Skeletal muscle tissue (tissue), 4 donors: ENCODE measurements around the gene INPP4A. TPM values are rescaled to one million over a fixed set of nuclear protein-coding genes. Genes with fewer than 3 reads are reported as not detected.

ENCODE experiments used
- H3K27ac ChIP-seq: one replicate; pipeline ENCODE4 v1.7.0; 2013; ENCODE audit warnings: mild to moderate bottlenecking, low read depth, low read length, inconsistent platforms
- H3K27me3 ChIP-seq, 3 donors: one replicate each; pipeline ENCODE4 v1.7.0; 2013; ENCODE audit warnings: low read length in 3 of 3; ENCODE audit not compliant: control insufficient read depth in 3 of 3, insufficient read depth in 3 of 3
- H3K36me3 ChIP-seq, 3 donors: one replicate each; pipeline ENCODE4 v1.7.0; 2013; ENCODE audit warnings: low read length in 3 of 3; ENCODE audit not compliant: control insufficient read depth in 3 of 3, insufficient read depth in 3 of 3
- H3K4me1 ChIP-seq, 3 donors: one replicate each; pipeline ENCODE4 v1.7.0; 2013; ENCODE audit warnings: low read length in 3 of 3, mild to moderate bottlenecking in 3 of 3; ENCODE audit not compliant: control insufficient read depth in 3 of 3, insufficient read depth in 3 of 3
- H3K4me3 ChIP-seq, 3 donors: one replicate each; pipeline ENCODE4 v1.7.0; 2013; ENCODE audit warnings: low read length in 3 of 3
- H3K9ac ChIP-seq, 3 donors: one replicate each; pipeline ENCODE4 v1.7.0; 2013; ENCODE audit warnings: low read length in 3 of 3, mild to moderate bottlenecking in 3 of 3, moderate library complexity in 2 of 3, low read depth in 1 of 3
- H3K9me3 ChIP-seq, 3 donors: one replicate each; pipeline ENCODE4 v1.7.0; 2013; ENCODE audit warnings: low read length in 3 of 3; ENCODE audit not compliant: control insufficient read depth in 3 of 3
- total RNA-seq: library from RNA; depleted of rRNA; stranded (reverse); fragments of >200 nt; gene quantifications from one replicate; pipeline ENCODE4 v1.2.3, GENCODE V29; 2014
- donor health status: Osteomylitis.

Gene INPP4A
- total RNA-seq, 1 donor from 2014 or later = 12.5 TPM

GRCh38 chr2:98545591-98545990 is 100.9 kb downstream of the INPP4A start:
- Histone ChIP-seq H3K9ac (no peak overlapping the region), H3K27me3 (no peaks in the 10 kb centered on the region), H3K4me3 (no peak overlapping the region), H3K36me3 (peaks cover 46 to 51% (median 47%) of the 10 kb centered on the region in 3 donors), H3K27ac (no peak overlapping the region), H3K9me3 (no peaks in the 10 kb centered on the region), H3K4me1 (no peaks in the 10 kb centered on the region)

GRCh38 chr2:98546186-98546585 is 101.5 kb downstream of the INPP4A start:
- Histone ChIP-seq H3K4me1 (no peaks in the 10 kb centered on the region), H3K9ac (no peak overlapping the region), H3K36me3 (peaks cover 44 to 49% (median 47%) of the 10 kb centered on the region in 3 donors), H3K9me3 (no peaks in the 10 kb centered on the region), H3K27ac (no peak overlapping the region), H3K4me3 (no peak overlapping the region), H3K27me3 (no peaks in the 10 kb centered on the region)

- Histone ChIP-seq H3K4me3 (no peak overlapping the region), H3K27ac (no peak overlapping the region), H3K4me1 (no peaks in the 10 kb centered on the region), H3K36me3 (peaks cover 45 to 46% (median 45%) of the 10 kb centered on the region in 3 donors), H3K9me3 (no peaks in the 10 kb centered on the region), H3K27me3 (no peaks in the 10 kb centered on the region), H3K9ac (no peak overlapping the region)
Observed at GRCh38 chr2:98547092-98547790, 102.6 kb downstream of the INPP4A start.

- no peaks in the 10 kb centered on the region for H3K4me1 ChIP-seq
- H3K4me3 ChIP-seq = no peak overlapping the region
- peaks cover 48 to 57% (median 50%) of the 10 kb centered on the region in 3 donors for H3K36me3 ChIP-seq
- H3K27me3 ChIP-seq = no peaks in the 10 kb centered on the region
- no peak overlapping the region for H3K9ac ChIP-seq
- H3K9me3 ChIP-seq = no peaks in the 10 kb centered on the region
- H3K27ac ChIP-seq = no peak overlapping the region
Observed at GRCh38 chr2:98548920-98549818, 104.5 kb downstream of the INPP4A start.

GRCh38 chr2:98550165-98550564 is 105.5 kb downstream of the INPP4A start:
- no peak overlapping the region for H3K4me3 ChIP-seq
- no peak overlapping the region for H3K9ac ChIP-seq
- H3K4me1 ChIP-seq = peaks cover 0 to 6% (median 0%) of the 10 kb centered on the region in 3 donors
- no peaks in the 10 kb centered on the region for H3K9me3 ChIP-seq
- H3K27ac ChIP-seq = no peak overlapping the region
- H3K36me3 ChIP-seq = peaks cover 50 to 58% (median 57%) of the 10 kb centered on the region in 3 donors
- no peaks in the 10 kb centered on the region for H3K27me3 ChIP-seq

GRCh38 chr2:98551316-98551715 is 106.7 kb downstream of the INPP4A start:
- Histone ChIP-seq H3K4me3 (no peak overlapping the region), H3K27ac (no peak overlapping the region), H3K9me3 (no peaks in the 10 kb centered on the region), H3K36me3 (peaks cover 53 to 59% (median 56%) of the 10 kb centered on the region in 3 donors), H3K27me3 (no peaks in the 10 kb centered on the region), H3K4me1 (peaks cover 0 to 9% (median 0%) of the 10 kb centered on the region in 3 donors), H3K9ac (no peak overlapping the region)

- Histone ChIP-seq H3K9me3 (no peaks in the 10 kb centered on the region), H3K36me3 (peaks cover 46 to 52% (median 47%) of the 10 kb centered on the region in 3 donors), H3K9ac (no peak overlapping the region), H3K27me3 (no peaks in the 10 kb centered on the region), H3K4me1 (peaks cover 0 to 9% (median 0%) of the 10 kb centered on the region in 3 donors), H3K27ac (no peak overlapping the region), H3K4me3 (no peak overlapping the region)
Observed at GRCh38 chr2:98552499-98553179, 108.0 kb downstream of the INPP4A start.

GRCh38 chr2:98554116-98554861 is 109.6 kb downstream of the INPP4A start:
- Histone ChIP-seq H3K9ac (no peak overlapping the region), H3K9me3 (no peaks in the 10 kb centered on the region), H3K27ac (no peak overlapping the region), H3K27me3 (no peaks in the 10 kb centered on the region), H3K4me1 (peaks cover 0 to 9% (median 0%) of the 10 kb centered on the region in 3 donors), H3K4me3 (no peak overlapping the region), H3K36me3 (peaks cover 45 to 51% (median 46%) of the 10 kb centered on the region in 3 donors)

- peaks cover 0 to 18% (median 12%) of the 10 kb centered on the region in 3 donors for H3K4me1 ChIP-seq
- H3K9me3 ChIP-seq = no peaks in the 10 kb centered on the region
- H3K9ac ChIP-seq = no peak overlapping the region
- H3K36me3 ChIP-seq = peaks cover 41 to 56% (median 45%) of the 10 kb centered on the region in 3 donors
- no peaks in the 10 kb centered on the region for H3K27me3 ChIP-seq
- no peak overlapping the region for H3K27ac ChIP-seq
- H3K4me3 ChIP-seq = no peak overlapping the region
Observed at GRCh38 chr2:98555696-98556095, 111.0 kb downstream of the INPP4A start.
